ENCODE measurements around the gene MYO7A. TPM values are rescaled to one million over a fixed set of nuclear protein-coding genes. Genes with fewer than 3 reads are reported as not detected.
A peak's percentile ranks its signal among the peaks of the same experiment; 100 is the strongest.

Gene MYO7A
- total RNA-seq, 1 donor from 2014 or later = 11.6 TPM

GRCh38 chr11:77202941-77203900 is 75.2 kb downstream of the MYO7A start:
- no peak for TF ChIP-seq CTCF (IDR thresholded peaks at IDR 0.05; ENCODE audit: partially characterized antibody, unreplicated experiment)
- H3K4me1 Mint-ChIP-seq (ENCODE audit: low read depth, unreplicated experiment) = peaks cover 2% of the 10 kb centered on the region
- H3K36me3 Mint-ChIP-seq (ENCODE audit: unreplicated experiment) = no peaks in the 10 kb centered on the region
- no peak overlapping the region for H3K27ac Mint-ChIP-seq (ENCODE audit: unreplicated experiment)
- H3K27me3 Mint-ChIP-seq (ENCODE audit: unreplicated experiment) = peaks cover 8% of the 10 kb centered on the region
- H3K4me3 Mint-ChIP-seq (ENCODE audit: unreplicated experiment) = no peak overlapping the region
- H3K9me3 Mint-ChIP-seq (ENCODE audit: unreplicated experiment) = peaks cover 4% of the 10 kb centered on the region
- DNase-seq = peak; percentile 12

GRCh38 chr11:77203901-77204753 is 76.1 kb downstream of the MYO7A start:
- peak; percentile 11 for DNase-seq
- H3K27ac Mint-ChIP-seq (ENCODE audit: unreplicated experiment) = no peak overlapping the region
- H3K9me3 Mint-ChIP-seq (ENCODE audit: unreplicated experiment) = peaks cover 2% of the 10 kb centered on the region
- H3K4me3 Mint-ChIP-seq (ENCODE audit: unreplicated experiment) = no peak overlapping the region
- no peaks in the 10 kb centered on the region for H3K36me3 Mint-ChIP-seq (ENCODE audit: unreplicated experiment)
- peaks cover 8% of the 10 kb centered on the region for H3K27me3 Mint-ChIP-seq (ENCODE audit: unreplicated experiment)
- no peak for TF ChIP-seq CTCF (IDR thresholded peaks at IDR 0.05; ENCODE audit: partially characterized antibody, unreplicated experiment)
- no peaks in the 10 kb centered on the region for H3K4me1 Mint-ChIP-seq (ENCODE audit: low read depth, unreplicated experiment)

GRCh38 chr11:77204754-77205466 is 76.9 kb downstream of the MYO7A start:
- Mint-ChIP-seq H3K4me3 (ENCODE audit: unreplicated experiment) (no peak overlapping the region), H3K9me3 (ENCODE audit: unreplicated experiment) (peaks cover 4% of the 10 kb centered on the region), H3K4me1 (ENCODE audit: low read depth, unreplicated experiment) (no peaks in the 10 kb centered on the region), H3K27me3 (ENCODE audit: unreplicated experiment) (peaks cover 6% of the 10 kb centered on the region), H3K36me3 (ENCODE audit: unreplicated experiment) (no peaks in the 10 kb centered on the region), H3K27ac (ENCODE audit: unreplicated experiment) (no peak overlapping the region)
- no peak for DNase-seq
- TF ChIP-seq CTCF (IDR thresholded peaks at IDR 0.05; ENCODE audit: partially characterized antibody, unreplicated experiment) = no peak

GRCh38 chr11:77205467-77206263 is 77.6 kb downstream of the MYO7A start:
- TF ChIP-seq CTCF (IDR thresholded peaks at IDR 0.05; ENCODE audit: partially characterized antibody, unreplicated experiment) = no peak
- Mint-ChIP-seq H3K36me3 (ENCODE audit: unreplicated experiment) (no peaks in the 10 kb centered on the region), H3K9me3 (ENCODE audit: unreplicated experiment) (peaks cover 6% of the 10 kb centered on the region), H3K27ac (ENCODE audit: unreplicated experiment) (no peak overlapping the region), H3K4me3 (ENCODE audit: unreplicated experiment) (no peak overlapping the region), H3K4me1 (ENCODE audit: low read depth, unreplicated experiment) (no peaks in the 10 kb centered on the region), H3K27me3 (ENCODE audit: unreplicated experiment) (peaks cover 4% of the 10 kb centered on the region)
- peak; percentile 18 for DNase-seq

Measured in glutamatergic neuron (in vitro differentiated cells).